ENCODE data around the gene FBXO38. TPM values are rescaled to one million over a fixed set of nuclear protein-coding genes. Genes with fewer than 3 reads are reported as not detected.

Gene FBXO38
- total and polyA plus RNA-seq, 9 of the 15 experiments (the other 6 are each of a cell fraction or from before 2014, with no cell fraction given), result 7.4 to 39.4 (median 29.3) TPM

DNA sequence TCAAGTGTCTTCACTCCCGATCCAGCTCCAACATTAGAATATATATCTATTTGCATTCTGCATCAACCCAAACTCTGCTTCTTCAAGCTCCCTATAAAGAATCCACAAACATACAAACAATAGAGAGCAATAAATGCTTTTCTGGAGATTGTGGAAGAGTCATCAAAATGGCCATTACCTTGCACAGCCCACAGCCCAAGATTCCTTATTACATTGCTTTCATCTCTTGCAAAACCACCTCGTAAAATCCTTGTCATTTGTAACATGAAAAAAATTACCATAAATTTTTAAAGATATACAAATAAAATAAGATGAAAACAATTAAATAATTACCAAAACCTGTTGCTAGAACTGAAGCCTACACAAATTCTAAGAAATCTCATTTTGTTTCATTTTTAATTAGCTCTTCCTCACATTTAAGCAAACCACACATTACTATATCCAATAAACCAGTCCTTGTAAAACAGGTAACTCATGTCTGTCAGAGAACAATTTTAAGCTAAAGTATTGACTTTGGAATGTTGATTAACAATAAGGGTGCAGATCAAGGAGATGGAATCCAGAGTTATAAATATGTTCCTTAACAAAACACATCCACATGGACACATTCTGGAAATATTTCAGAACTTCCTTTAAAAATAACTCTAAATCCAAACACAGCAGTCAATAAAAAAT lies 41.2 kb upstream of the FBXO38 start (continued):
- TF ChIP-seq, protein P1, sequence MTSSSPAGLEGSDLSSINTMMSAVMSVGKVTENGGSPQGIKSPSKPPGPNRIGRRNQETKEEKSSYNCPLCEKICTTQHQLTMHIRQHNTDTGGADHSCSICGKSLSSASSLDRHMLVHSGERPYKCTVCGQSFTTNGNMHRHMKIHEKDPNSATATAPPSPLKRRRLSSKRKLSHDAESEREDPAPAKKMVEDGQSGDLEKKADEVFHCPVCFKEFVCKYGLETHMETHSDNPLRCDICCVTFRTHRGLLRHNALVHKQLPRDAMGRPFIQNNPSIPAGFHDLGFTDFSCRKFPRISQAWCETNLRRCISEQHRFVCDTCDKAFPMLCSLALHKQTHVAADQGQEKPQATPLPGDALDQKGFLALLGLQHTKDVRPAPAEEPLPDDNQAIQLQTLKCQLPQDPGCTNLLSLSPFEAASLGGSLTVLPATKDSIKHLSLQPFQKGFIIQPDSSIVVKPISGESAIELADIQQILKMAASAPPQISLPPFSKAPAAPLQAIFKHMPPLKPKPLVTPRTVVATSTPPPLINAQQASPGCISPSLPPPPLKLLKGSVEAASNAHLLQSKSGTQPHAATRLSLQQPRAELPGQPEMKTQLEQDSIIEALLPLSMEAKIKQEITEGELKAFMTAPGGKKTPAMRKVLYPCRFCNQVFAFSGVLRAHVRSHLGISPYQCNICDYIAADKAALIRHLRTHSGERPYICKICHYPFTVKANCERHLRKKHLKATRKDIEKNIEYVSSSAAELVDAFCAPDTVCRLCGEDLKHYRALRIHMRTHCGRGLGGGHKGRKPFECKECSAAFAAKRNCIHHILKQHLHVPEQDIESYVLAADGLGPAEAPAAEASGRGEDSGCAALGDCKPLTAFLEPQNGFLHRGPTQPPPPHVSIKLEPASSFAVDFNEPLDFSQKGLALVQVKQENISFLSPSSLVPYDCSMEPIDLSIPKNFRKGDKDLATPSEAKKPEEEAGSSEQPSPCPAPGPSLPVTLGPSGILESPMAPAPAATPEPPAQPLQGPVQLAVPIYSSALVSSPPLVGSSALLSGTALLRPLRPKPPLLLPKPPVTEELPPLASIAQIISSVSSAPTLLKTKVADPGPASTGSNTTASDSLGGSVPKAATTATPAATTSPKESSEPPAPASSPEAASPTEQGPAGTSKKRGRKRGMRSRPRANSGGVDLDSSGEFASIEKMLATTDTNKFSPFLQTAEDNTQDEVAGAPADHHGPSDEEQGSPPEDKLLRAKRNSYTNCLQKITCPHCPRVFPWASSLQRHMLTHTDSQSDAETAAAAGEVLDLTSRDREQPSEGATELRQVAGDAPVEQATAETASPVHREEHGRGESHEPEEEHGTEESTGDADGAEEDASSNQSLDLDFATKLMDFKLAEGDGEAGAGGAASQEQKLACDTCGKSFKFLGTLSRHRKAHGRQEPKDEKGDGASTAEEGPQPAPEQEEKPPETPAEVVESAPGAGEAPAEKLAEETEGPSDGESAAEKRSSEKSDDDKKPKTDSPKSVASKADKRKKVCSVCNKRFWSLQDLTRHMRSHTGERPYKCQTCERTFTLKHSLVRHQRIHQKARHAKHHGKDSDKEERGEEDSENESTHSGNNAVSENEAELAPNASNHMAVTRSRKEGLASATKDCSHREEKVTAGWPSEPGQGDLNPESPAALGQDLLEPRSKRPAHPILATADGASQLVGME (CRISPR knock-in tag; IDR thresholded peaks at IDR 0.05), result no peak

DNA sequence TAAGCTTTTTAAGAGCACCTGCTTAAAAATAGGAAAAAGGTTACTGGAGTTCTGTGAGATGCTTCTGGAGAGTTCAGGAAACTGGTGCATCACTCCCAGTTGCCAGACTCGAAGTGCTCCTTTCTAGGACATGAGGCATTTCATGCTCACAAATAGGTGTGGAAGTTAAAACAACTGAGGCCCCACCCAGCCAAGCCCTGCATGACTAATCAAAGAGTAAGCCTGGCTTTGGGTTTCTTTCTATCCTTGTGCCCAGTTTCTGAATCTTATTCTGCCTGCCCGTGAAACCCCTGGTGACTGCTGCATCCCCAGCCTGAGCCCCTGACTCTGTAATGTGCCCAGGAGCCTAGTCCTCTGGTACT lies 40.7 kb upstream of the FBXO38 start:
- H3K9ac ChIP-seq (ENCODE audit: insufficient read depth in 1 of 2, low read depth in 2 of 2, low read length in 2 of 2), result peak overlapping the region in 1 of 2 experiments; percentile 23; a peak in 1 of 4 replicates
- ChIA-PET CTCF (ENCODE audit: low intra/inter-chr PET ratio) (no interaction called here), POLR2A (no interaction called here)
- no peaks in the 10 kb centered on the region for H4K20me1 ChIP-seq (replicated peaks; ENCODE audit: control insufficient read depth, insufficient read depth, low read length)
- no peaks in the 10 kb centered on the region for H3K27me3 ChIP-seq (ENCODE audit: control insufficient read depth in 2 of 2, insufficient read depth in 2 of 2, low read length in 2 of 2)
- FAIRE-seq (peak; percentile 65), DNase-seq (ENCODE audit: extremely low read depth in 1 of 4, low spot score in 3 of 4) (peak; percentile 10 to 42 (median 24)), ATAC-seq (peak; percentile 76)
- peak overlapping the region; percentile 78 for H2AFZ ChIP-seq (ENCODE audit: low read depth, low read length)
- BruUV-seq (replicated peaks), result no TSS peak
- no peaks in the 10 kb centered on the region for H3K9me3 ChIP-seq (replicated peaks; ENCODE audit: control insufficient read depth, insufficient read depth, low read depth, low read length)
- no peak overlapping the region for H3K4me3 ChIP-seq
- no peaks in the 10 kb centered on the region for H3K36me3 ChIP-seq (ENCODE audit: control insufficient read depth, insufficient read depth, low read length)
- in situ Hi-C loops (cut with MboI) (no loop called here), intact Hi-C loops (cut with micrococcal nuclease) (no loop called here)
- TF ChIP-seq ZNF121 (CRISPR knock-in tag; conservative IDR thresholded peaks at IDR 0.05), result no peak
- TF ChIP-seq, protein P2, sequence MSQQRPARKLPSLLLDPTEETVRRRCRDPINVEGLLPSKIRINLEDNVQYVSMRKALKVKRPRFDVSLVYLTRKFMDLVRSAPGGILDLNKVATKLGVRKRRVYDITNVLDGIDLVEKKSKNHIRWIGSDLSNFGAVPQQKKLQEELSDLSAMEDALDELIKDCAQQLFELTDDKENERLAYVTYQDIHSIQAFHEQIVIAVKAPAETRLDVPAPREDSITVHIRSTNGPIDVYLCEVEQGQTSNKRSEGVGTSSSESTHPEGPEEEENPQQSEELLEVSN (IDR thresholded peaks at IDR 0.05; ENCODE audit: borderline replicate concordance in 1 of 2, extremely low read depth in 1 of 2, insufficient read depth in 1 of 2, insufficient read length in 1 of 2, low read depth in 1 of 2, low read length in 1 of 2, poor library complexity in 1 of 2, severe bottlenecking in 1 of 2), result peak in 1 of 2 experiments; percentile 33
- no peaks in the 10 kb centered on the region for H3K9me1 ChIP-seq (ENCODE audit: control insufficient read depth, insufficient read depth, low read length)
- H3K4me1 ChIP-seq (replicated peaks in 1 of 2; ENCODE audit: control insufficient read depth in 2 of 2, insufficient read depth in 2 of 2, low read length in 2 of 2), result peaks cover 0 to 13% of the 10 kb centered on the region in 2 experiments; a peak in 2 of 5 replicates
- H3K79me2 ChIP-seq (ENCODE audit: control insufficient read depth, insufficient read depth, low read length), result no peaks in the 10 kb centered on the region
- 3% methylated on average over 2 of the region's 2 CpGs for WGBS (ENCODE audit: insufficient coverage, low coverage, missing lambda C conversion rate)
- peak overlapping the region; percentile 40 for H3K27ac ChIP-seq (ENCODE audit: extremely low read depth, low read depth, low read length)
- no peak overlapping the region; the same call in 1 of the 2 replicates for H3K4me2 ChIP-seq (ENCODE audit: insufficient read depth, low read length)

Data from K562 (cell line).